Activated T-cell treated with anti-CD3 and anti-CD28 coated beads, Interleukin-2, amount 50 U/mL, for 72 hours (primary cell): ENCODE data around the gene TSPEAR. TPM values are rescaled to one million over a fixed set of nuclear protein-coding genes. Genes with fewer than 3 reads are reported as not detected.
"Not testable (repeated sequence)": the region's sequence is repeated elsewhere in the genome, so short reads cannot be mapped to it uniquely, and the experiment has no call there.

Experiments
- ATAC-seq, 2 donors: fragments of 150-1000 bp; cut with Tn5 transposase; replicated peaks in 1 of 2; 2 replicates each; pipeline ENCODE4 v1.10.0; 2021; ENCODE audit warnings: moderate library complexity in 2 of 2, mild to moderate bottlenecking in 1 of 2
- DNase-seq, 2 donors: peaks; one replicate each; pipeline ENCODE4 v3.0.0; 2021 to 2022; ENCODE audit warnings: mixed read lengths in 1 of 2
- H3K27ac Mint-ChIP-seq: one replicate; pipeline ENCODE4 v1.8.0; 2022; ENCODE audit warnings: mild to moderate bottlenecking, moderate library complexity, mixed read lengths
- H3K27me3 Mint-ChIP-seq: one replicate; pipeline ENCODE4 v1.8.0; 2022; ENCODE audit warnings: low read depth, mixed read lengths
- H3K36me3 Mint-ChIP-seq, 2 donors: one replicate each; pipeline ENCODE4 v1.8.0; 2022; ENCODE audit warnings: mixed read lengths in 2 of 2, mild to moderate bottlenecking in 1 of 2; ENCODE audit not compliant: insufficient read depth in 2 of 2
- H3K4me1 Mint-ChIP-seq: one replicate; pipeline ENCODE4 v1.8.0; 2022; ENCODE audit warnings: low read depth, mixed read lengths
- H3K4me3 Mint-ChIP-seq, 2 donors: one replicate each; pipeline ENCODE4 v1.8.0; 2022; ENCODE audit warnings: mild to moderate bottlenecking in 2 of 2, mixed read lengths in 2 of 2, moderate library complexity in 2 of 2
- H3K9me3 Mint-ChIP-seq, 2 donors: one replicate each; pipeline ENCODE4 v1.8.0; 2022; ENCODE audit warnings: mixed read lengths in 2 of 2
- total RNA-seq, 2 donors: library from RNA; stranded (reverse); gene quantifications; one replicate each; pipeline ENCODE4 v1.2.3, GENCODE V29; 2022

TSPEAR gene
- total RNA-seq, 2 donors from 2014 or later = not detected

- no peaks in the 10 kb centered on the region for H3K9me3 Mint-ChIP-seq
- no peak for ATAC-seq
- DNase-seq = no peak
- H3K4me3 Mint-ChIP-seq = peak overlapping the region; percentile 74 to 82
- no peak overlapping the region for H3K27ac Mint-ChIP-seq
- H3K27me3 Mint-ChIP-seq = no peaks in the 10 kb centered on the region
- peaks cover 4% of the 10 kb centered on the region for H3K4me1 Mint-ChIP-seq
- H3K36me3 Mint-ChIP-seq = no peaks in the 10 kb centered on the region
Observed at GRCh38 chr21:44486302-44486701, 225.1 kb downstream of the TSPEAR start.

- no peak overlapping the region for H3K27ac Mint-ChIP-seq
- no peaks in the 10 kb centered on the region for H3K36me3 Mint-ChIP-seq
- no peak for DNase-seq
- peak in 1 of 2 donors; percentile 45 for ATAC-seq
- peak overlapping the region in 1 of 2 donors; percentile 82 for H3K4me3 Mint-ChIP-seq
- peaks cover 4% of the 10 kb centered on the region for H3K4me1 Mint-ChIP-seq
- no peaks in the 10 kb centered on the region for H3K27me3 Mint-ChIP-seq
- no peaks in the 10 kb centered on the region for H3K9me3 Mint-ChIP-seq
Observed at GRCh38 chr21:44485796-44486195, 225.6 kb downstream of the TSPEAR start.

GRCh38 chr21:44485254-44485793 lies 226.0 kb downstream of the TSPEAR start:
- Mint-ChIP-seq H3K36me3 (no peaks in the 10 kb centered on the region), H3K4me3 (peak overlapping the region; percentile 41 to 82), H3K27me3 (no peaks in the 10 kb centered on the region), H3K27ac (peak overlapping the region; percentile 46), H3K4me1 (peaks cover 4% of the 10 kb centered on the region), H3K9me3 (no peaks in the 10 kb centered on the region)
- ATAC-seq (peak; percentile 64 to 93), DNase-seq (peak; percentile 43 to 69)

- Mint-ChIP-seq H3K4me3 (peak overlapping the region in 1 of 2 donors; percentile 82), H3K36me3 (no peaks in the 10 kb centered on the region), H3K9me3 (no peaks in the 10 kb centered on the region), H3K27ac (no peak overlapping the region), H3K4me1 (peaks cover 4% of the 10 kb centered on the region), H3K27me3 (no peaks in the 10 kb centered on the region)
- ATAC-seq (no peak), DNase-seq (no peak)
Observed at GRCh38 chr21:44484498-44485253, 226.7 kb downstream of the TSPEAR start.

GRCh38 chr21:44483288-44484237 lies 227.8 kb downstream of the TSPEAR start:
- Mint-ChIP-seq H3K27me3 (no peaks in the 10 kb centered on the region), H3K4me3 (no peak overlapping the region), H3K4me1 (peaks cover 4% of the 10 kb centered on the region), H3K27ac (no peak overlapping the region), H3K9me3 (no peaks in the 10 kb centered on the region), H3K36me3 (no peaks in the 10 kb centered on the region)
- DNase-seq (no peak), ATAC-seq (no peak)

- Mint-ChIP-seq H3K4me3 (no peak overlapping the region), H3K4me1 (peaks cover 4% of the 10 kb centered on the region), H3K36me3 (no peaks in the 10 kb centered on the region), H3K27me3 (no peaks in the 10 kb centered on the region), H3K27ac (no peak overlapping the region), H3K9me3 (no peaks in the 10 kb centered on the region)
- DNase-seq = no peak
- ATAC-seq = no peak
Observed at GRCh38 chr21:44482581-44483287, 228.6 kb downstream of the TSPEAR start.

GRCh38 chr21:44480200-44481053 lies 230.9 kb downstream of the TSPEAR start:
- ATAC-seq (no peak), DNase-seq (no peak)
- Mint-ChIP-seq H3K27me3 (no peaks in the 10 kb centered on the region), H3K4me3 (no peak overlapping the region), H3K4me1 (no peaks in the 10 kb centered on the region), H3K27ac (no peak overlapping the region), H3K36me3 (no peaks in the 10 kb centered on the region), H3K9me3 (no peaks in the 10 kb centered on the region)

- H3K27ac Mint-ChIP-seq, H3K9me3 Mint-ChIP-seq, H3K27me3 Mint-ChIP-seq, ATAC-seq, H3K4me1 Mint-ChIP-seq, H3K36me3 Mint-ChIP-seq: not testable (repeated sequence)
- DNase-seq = peak; percentile 50 to 55
- H3K4me3 Mint-ChIP-seq = peak overlapping the region in 1 of 2 donors; percentile 17
Observed at GRCh38 chr21:44479556-44480199, 231.7 kb downstream of the TSPEAR start.

- Mint-ChIP-seq H3K4me3 (peak overlapping the region in 1 of 2 donors; percentile 37), H3K4me1 (no peaks in the 10 kb centered on the region), H3K27ac (no peak overlapping the region), H3K27me3 (no peaks in the 10 kb centered on the region), H3K9me3 (no peaks in the 10 kb centered on the region), H3K36me3 (no peaks in the 10 kb centered on the region)
- ATAC-seq (no peak), DNase-seq (no peak)
Observed at GRCh38 chr21:44478801-44479167, 232.6 kb downstream of the TSPEAR start.

GRCh38 chr21:44478124-44478800 lies 233.1 kb downstream of the TSPEAR start:
- H3K4me3 Mint-ChIP-seq = no peak overlapping the region
- no peaks in the 10 kb centered on the region for H3K36me3 Mint-ChIP-seq
- H3K27ac Mint-ChIP-seq = no peak overlapping the region
- H3K27me3 Mint-ChIP-seq = no peaks in the 10 kb centered on the region
- no peak for DNase-seq
- no peaks in the 10 kb centered on the region for H3K9me3 Mint-ChIP-seq
- no peak for ATAC-seq
- H3K4me1 Mint-ChIP-seq = no peaks in the 10 kb centered on the region

- ATAC-seq (no peak), DNase-seq (no peak)
- Mint-ChIP-seq H3K9me3 (no peaks in the 10 kb centered on the region), H3K4me1 (no peaks in the 10 kb centered on the region), H3K36me3 (no peaks in the 10 kb centered on the region), H3K27me3 (no peaks in the 10 kb centered on the region), H3K4me3 (no peak overlapping the region), H3K27ac (no peak overlapping the region)
Observed at GRCh38 chr21:44477712-44478111, 233.7 kb downstream of the TSPEAR start.
